ENCODE data around the gene MACROH2A2.

The MACROH2A2 gene

DNA sequence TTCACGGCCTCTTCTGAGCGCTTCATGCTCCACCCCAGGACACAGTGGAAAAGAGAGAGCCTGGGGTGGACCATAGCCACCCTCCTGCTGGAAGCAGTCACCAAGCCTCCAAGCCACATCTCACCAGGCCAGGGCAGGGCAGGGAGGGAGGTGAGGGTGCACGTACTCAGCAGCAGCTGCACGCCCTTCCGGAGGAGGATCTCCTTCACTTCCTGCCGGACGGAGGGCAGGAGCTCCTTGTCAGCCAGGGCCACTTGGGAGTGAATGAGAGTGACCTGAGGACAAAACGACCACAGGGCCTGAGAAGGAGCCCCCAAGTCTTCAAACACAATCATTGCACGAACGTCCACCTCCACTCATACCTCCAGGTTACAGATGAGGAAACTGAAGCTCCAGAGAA lies 65.0 kb downstream of the MACROH2A2 start:
- TF ChIP-seq, protein P1, sequence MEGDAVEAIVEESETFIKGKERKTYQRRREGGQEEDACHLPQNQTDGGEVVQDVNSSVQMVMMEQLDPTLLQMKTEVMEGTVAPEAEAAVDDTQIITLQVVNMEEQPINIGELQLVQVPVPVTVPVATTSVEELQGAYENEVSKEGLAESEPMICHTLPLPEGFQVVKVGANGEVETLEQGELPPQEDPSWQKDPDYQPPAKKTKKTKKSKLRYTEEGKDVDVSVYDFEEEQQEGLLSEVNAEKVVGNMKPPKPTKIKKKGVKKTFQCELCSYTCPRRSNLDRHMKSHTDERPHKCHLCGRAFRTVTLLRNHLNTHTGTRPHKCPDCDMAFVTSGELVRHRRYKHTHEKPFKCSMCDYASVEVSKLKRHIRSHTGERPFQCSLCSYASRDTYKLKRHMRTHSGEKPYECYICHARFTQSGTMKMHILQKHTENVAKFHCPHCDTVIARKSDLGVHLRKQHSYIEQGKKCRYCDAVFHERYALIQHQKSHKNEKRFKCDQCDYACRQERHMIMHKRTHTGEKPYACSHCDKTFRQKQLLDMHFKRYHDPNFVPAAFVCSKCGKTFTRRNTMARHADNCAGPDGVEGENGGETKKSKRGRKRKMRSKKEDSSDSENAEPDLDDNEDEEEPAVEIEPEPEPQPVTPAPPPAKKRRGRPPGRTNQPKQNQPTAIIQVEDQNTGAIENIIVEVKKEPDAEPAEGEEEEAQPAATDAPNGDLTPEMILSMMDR (IDR thresholded peaks at IDR 0.05; ENCODE audit: low read depth, low read length) = no peak
- H3K4me3 ChIP-seq (ENCODE audit: low read depth, low read length) = no peak overlapping the region
- no peak for DNase-seq (ENCODE audit: low read depth, low spot score)
- in situ Hi-C loops (cut with HindIII; ENCODE audit: low sequenced_read_pairs) = no loop called here

DNA sequence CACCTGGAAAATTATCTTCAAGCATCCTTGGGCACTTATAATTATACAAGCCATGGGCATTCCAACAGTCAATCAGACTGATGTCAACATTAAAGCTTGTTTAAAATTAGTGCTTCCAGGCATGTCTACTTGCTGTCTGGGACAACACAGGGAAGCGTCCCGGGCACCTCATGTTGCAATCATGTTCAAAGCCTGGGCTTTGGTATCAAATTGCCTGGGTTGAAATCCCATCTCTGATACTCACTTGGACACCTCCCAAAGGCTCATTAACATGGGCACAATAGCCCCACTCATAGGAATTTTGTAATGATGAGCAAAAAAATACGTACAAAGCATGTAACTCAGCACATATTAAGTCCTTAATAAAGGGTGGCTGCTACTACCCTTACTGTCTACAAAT lies 65.5 kb downstream of the MACROH2A2 start:
- TF ChIP-seq, protein P1 (IDR thresholded peaks at IDR 0.05; ENCODE audit: low read depth, low read length) = no peak
- DNase-seq (ENCODE audit: low read depth, low spot score) = no peak
- in situ Hi-C loops (cut with HindIII; ENCODE audit: low sequenced_read_pairs) = no loop called here
- no peak overlapping the region for H3K4me3 ChIP-seq (ENCODE audit: low read depth, low read length)

DNA sequence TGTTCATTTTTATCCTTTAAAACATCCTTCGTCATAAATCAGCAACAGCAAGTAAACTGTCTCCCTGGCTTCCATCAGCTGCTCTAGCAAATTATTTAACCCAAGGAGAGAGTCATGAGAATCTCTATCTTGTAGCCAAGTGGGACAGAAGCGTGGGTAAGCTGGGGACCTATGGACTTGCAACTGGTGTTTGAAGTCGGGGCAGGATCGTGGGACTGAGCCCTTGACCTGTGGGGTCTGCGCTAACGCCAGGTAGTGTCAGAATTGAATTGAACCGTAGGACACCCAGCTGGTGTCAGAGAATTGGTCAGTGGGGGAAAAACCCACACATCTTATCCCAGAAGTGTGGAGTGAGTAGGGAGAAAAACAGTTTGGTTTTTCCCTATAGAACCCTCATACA lies 66.6 kb downstream of the MACROH2A2 start:
- in situ Hi-C loops (cut with HindIII; ENCODE audit: low sequenced_read_pairs) = no loop called here
- DNase-seq (ENCODE audit: low read depth, low spot score) = no peak
- TF ChIP-seq, protein P1 (IDR thresholded peaks at IDR 0.05; ENCODE audit: low read depth, low read length) = no peak
- no peak overlapping the region for H3K4me3 ChIP-seq (ENCODE audit: low read depth, low read length)

DNA sequence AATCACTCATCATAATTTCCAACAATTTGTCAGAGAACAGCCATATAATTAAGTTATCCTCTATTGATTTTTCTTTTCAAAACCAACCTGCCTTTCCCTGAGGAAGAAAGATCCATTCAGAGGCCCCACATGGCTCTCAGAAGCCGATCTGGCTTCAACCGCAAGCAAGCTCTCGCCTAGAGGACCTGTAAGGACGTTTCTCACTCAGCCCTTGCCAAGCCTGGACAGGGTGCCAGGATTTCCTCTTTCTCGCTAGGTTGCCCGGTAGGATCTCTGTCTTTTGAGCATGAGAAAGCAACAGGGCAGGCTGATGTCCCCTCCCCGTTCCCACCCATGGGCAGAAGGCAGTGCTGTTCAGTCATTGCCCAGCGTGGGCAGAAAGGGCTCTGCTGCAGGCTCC lies 67.0 kb downstream of the MACROH2A2 start:
- TF ChIP-seq, protein P1 (IDR thresholded peaks at IDR 0.05; ENCODE audit: low read depth, low read length) = no peak
- in situ Hi-C loops (cut with HindIII; ENCODE audit: low sequenced_read_pairs) = no loop called here
- H3K4me3 ChIP-seq (ENCODE audit: low read depth, low read length) = no peak overlapping the region
- no peak for DNase-seq (ENCODE audit: low read depth, low spot score)

DNA sequence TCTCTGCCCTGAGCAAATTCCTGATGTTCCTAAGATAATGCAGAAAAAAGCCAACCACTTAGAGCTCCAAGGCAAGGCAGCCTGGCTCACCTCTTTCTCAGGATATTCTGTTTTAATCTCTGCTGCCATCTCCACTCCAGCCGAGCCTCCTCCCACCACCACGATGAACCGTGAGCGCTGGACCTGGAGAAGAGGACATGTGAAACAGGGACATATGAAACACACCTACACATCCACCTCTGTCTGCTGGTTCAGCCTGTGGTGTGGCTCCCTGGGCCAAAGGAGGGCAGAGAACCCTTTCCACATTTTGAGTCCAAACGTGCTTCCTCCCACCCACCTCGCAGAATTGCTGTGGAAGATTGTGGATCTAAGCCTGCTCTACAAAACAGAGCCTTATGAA lies 67.8 kb downstream of the MACROH2A2 start:
- H3K4me3 ChIP-seq (ENCODE audit: low read depth, low read length) = no peak overlapping the region
- in situ Hi-C loops (cut with HindIII; ENCODE audit: low sequenced_read_pairs) = no loop called here
- no peak for DNase-seq (ENCODE audit: low read depth, low spot score)
- TF ChIP-seq, protein P1 (IDR thresholded peaks at IDR 0.05; ENCODE audit: low read depth, low read length) = no peak

DNA sequence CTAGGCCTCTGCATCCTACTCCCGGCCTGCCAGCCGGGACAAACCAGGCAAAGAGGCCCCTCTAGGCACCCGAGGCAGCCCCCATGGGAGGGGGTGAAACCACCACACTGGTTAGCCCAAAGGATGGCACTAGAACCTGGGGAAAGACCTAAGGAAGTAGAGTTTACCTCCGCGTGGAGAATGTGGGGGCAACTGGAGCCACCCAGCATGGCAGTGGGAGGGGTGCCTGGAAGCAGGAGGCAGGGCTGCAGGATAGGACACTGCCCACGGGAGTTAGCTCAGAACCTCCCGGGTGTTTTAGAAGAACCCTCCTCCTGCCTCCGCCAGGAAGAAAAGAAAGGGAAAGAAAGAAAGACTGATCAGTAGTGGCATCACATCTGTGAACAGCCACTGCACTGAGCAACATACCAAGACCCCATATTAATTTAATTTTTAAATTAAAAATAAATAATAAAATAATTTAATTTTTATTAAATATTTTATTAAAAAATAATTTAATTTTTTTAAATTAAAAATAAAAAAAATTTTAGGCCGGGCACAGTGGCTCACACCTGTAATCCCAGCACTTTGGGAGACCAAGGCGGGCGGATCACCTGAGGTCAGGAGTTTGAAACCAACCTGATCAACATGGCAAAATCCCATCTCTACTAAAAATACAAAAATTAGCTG lies 68.8 kb downstream of the MACROH2A2 start:
- DNase-seq (ENCODE audit: low read depth, low spot score) = no peak
- TF ChIP-seq, protein P1 (IDR thresholded peaks at IDR 0.05; ENCODE audit: low read depth, low read length) = no peak
- in situ Hi-C loops (cut with HindIII; ENCODE audit: low sequenced_read_pairs) = no loop called here
- no peak overlapping the region for H3K4me3 ChIP-seq (ENCODE audit: low read depth, low read length)
